Adrenal gland (tissue), 5 donors: ENCODE data around the gene ADGRG7.

Experiments
- POLR2A ChIP-seq, 2 donors: fragments of 450-650 bp; IDR thresholded peaks; one replicate each; pipeline ENCODE4 v1.6.1; 2017; ENCODE audit warnings: antibody characterized with exemption in 2 of 2, mild to moderate bottlenecking in 2 of 2, moderate library complexity in 1 of 2
- TF ChIP-seq, protein P1 (sequence below), 6 experiments: fragments of 450-650 bp in 4 of 6; fragments of 200-600 bp in 2 of 6; sonication (generic) in 1 of 6; IDR thresholded peaks; 1 replicate in 5 of 6; 2 replicates in 1 of 6; pipeline versions ENCODE4 v1.5.1 to v1.8.0; 2016 to 2021; ENCODE audit warnings: antibody characterized with exemption in 6 of 6, mild to moderate bottlenecking in 2 of 6, moderate library complexity in 1 of 6
- donor health status: DM: no; HTN: no; CAD: no.

DNA sequence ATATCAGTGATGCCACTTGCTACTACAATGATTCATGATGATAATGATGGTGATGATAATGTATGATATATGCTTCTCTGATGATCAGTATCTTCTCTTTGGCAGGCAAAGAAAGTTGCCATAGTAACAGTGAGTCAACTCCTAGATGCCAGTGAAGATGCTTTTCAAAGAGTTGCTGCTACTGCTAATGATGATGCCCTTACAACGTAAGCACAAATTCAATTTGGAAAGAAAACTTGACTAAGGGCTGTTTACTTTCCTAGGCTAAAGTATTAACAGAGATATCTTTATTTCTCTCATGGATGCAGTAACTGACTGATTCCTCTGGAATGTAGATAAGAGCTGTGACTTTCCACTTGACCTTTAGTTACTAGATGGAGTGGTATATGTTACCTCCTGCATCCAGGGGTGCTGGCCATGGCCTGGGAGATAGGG, 27.8 kb downstream of the ADGRG7 start:
- TF ChIP-seq, protein P1, sequence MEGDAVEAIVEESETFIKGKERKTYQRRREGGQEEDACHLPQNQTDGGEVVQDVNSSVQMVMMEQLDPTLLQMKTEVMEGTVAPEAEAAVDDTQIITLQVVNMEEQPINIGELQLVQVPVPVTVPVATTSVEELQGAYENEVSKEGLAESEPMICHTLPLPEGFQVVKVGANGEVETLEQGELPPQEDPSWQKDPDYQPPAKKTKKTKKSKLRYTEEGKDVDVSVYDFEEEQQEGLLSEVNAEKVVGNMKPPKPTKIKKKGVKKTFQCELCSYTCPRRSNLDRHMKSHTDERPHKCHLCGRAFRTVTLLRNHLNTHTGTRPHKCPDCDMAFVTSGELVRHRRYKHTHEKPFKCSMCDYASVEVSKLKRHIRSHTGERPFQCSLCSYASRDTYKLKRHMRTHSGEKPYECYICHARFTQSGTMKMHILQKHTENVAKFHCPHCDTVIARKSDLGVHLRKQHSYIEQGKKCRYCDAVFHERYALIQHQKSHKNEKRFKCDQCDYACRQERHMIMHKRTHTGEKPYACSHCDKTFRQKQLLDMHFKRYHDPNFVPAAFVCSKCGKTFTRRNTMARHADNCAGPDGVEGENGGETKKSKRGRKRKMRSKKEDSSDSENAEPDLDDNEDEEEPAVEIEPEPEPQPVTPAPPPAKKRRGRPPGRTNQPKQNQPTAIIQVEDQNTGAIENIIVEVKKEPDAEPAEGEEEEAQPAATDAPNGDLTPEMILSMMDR (IDR thresholded peaks at IDR 0.05): no peak
- TF ChIP-seq POLR2A (IDR thresholded peaks at IDR 0.05): no peak
